HG02885 (cell line): ENCODE results near the gene CCDC74B.
A peak's percentile ranks its signal among the peaks of the same experiment; 100 is the strongest.
"Not testable (repeated sequence)": the region's sequence is repeated elsewhere in the genome, so short reads cannot be mapped to it uniquely, and the experiment has no call there.

ENCODE experiments used
- ATAC-seq: cut with Tn5 transposase; IDR thresholded peaks from one replicate; pipeline ENCODE4 v1.9.1; 2021; ENCODE audit warnings: mild to moderate bottlenecking; ENCODE audit not compliant: unreplicated experiment, poor library complexity

CCDC74B gene

DNA sequence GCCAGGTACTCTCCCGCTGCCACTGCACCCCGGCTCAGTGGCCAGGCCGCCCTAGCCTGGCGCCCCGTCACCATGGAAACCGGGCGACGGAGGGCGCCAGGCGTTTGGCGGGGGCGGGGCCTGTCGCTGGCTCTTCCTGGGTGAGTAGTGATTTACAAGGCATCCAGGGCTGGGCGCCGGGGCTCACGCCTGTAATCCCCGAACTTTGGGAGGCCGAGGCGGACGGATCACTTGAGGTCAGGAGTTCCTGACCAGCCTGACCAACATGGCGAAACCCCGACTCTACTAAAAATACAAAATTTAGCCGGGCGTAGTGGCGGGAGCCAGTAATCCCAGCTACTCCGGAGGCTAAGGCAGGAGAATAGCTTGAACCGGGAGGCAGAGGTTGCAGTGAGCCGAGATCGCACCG lies at the start of gene CCDC74B:
Gene CCDC74B, minus strand, starts transcription at position 107 of the 409 bp plus-strand sequence. CDS start 116 bp downstream, outside the sequence.
- ATAC-seq: peak; percentile 95

- ATAC-seq: not testable (repeated sequence)
Observed at GRCh38 chr2:130193824-130194223, 48.9 kb upstream of the CCDC74B start.

GRCh38 chr2:130192451-130192850 lies 47.5 kb upstream of the CCDC74B start:
- ATAC-seq: not testable (repeated sequence)

GRCh38 chr2:130191319-130191718 lies 46.4 kb upstream of the CCDC74B start:
- not testable (repeated sequence) for ATAC-seq

- no peak for ATAC-seq
Observed at GRCh38 chr2:130190237-130190636, 45.3 kb upstream of the CCDC74B start.

- ATAC-seq: not testable (repeated sequence)
Observed at GRCh38 chr2:130188958-130189357, 44.0 kb upstream of the CCDC74B start.

DNA sequence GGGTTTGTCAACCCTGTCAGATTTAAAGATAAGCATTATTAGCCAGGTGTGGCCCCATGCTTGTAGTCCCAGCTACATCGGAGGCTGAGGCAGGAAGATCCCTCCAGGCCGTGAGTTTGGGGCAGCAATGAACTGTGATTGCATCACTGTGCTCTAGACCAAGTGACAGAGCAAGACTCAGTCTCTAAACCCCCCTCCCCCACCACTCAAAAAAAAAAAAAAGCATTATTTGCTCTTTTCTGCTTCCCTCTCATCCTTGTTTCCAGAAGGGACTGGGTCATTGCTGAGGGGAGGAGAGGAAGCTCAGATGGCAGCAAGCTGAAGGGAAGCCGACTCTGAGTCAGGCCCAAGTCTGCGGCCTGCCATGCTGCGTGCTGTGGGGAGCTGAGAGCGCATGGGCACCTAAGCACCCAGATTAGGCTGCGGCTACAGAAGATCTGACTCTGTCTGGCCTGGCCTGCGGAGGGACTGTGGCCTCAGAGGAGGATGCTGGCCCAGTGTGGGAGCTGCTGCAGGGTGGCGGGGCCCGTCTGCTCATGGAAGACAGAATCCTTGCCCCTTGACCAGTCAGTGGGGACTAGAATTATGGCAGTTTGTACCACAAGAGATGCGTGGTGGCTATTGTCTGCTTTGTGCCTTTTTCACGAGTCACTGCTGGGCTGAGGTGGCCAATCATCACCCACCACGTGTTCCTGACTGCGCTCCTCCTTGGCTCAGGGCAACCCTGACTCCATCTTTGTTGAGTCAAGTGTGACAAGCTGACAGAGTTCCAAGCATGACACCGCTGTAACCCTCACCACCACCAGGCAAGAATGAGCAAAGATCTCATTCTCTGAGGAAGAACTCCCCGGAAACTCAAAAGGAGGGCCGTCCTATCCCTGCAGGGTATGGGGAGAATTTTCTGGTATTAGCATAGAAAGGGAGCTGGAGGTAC lies 43.2 kb upstream of the CCDC74B start:
- ATAC-seq: not testable (repeated sequence)

GRCh38 chr2:130187268-130187667 lies 42.4 kb upstream of the CCDC74B start:
- no peak for ATAC-seq

- no peak for ATAC-seq
Observed at GRCh38 chr2:130186391-130186790, 41.5 kb upstream of the CCDC74B start.

DNA sequence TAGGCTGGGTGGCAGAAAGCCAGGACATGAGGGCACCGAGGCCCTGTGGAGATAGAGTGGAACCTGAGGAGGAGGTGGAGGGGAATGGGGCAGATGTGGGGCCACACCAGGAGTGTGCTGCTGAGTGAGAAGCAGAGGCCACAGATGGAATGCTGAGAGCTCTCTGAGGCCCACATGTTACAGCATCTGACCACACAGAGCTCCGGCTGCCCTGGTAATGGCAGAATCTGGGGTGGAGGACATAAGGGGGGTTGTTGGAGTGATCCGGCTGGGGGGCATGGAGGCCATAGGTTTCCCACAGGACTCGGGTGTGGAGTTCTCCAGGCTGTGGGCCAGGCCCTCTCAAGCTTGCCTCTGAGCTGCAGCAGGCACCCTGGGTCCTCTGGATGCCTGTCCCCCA lies 41.0 kb upstream of the CCDC74B start:
- no peak for ATAC-seq

DNA sequence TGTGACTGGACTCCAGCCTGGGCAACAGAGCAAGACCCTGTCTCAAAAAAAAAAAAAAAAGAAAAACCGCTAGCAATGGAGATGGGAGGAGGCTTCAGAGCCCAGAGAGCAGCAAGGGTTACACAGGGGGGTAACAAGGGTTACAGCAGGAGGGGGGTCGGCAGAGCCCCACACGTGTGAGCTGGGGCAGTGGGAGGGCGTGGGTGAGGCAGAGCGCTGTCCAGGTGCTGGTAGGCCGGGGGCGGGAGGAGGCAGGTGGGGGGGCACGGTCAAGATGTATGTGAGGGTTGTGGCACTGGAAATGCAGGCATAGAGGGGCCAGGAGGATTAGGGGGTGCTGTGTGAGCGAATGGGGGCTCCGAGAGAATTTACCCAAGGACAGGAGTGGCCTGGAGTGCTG lies 40.5 kb upstream of the CCDC74B start:
- no peak for ATAC-seq

DNA sequence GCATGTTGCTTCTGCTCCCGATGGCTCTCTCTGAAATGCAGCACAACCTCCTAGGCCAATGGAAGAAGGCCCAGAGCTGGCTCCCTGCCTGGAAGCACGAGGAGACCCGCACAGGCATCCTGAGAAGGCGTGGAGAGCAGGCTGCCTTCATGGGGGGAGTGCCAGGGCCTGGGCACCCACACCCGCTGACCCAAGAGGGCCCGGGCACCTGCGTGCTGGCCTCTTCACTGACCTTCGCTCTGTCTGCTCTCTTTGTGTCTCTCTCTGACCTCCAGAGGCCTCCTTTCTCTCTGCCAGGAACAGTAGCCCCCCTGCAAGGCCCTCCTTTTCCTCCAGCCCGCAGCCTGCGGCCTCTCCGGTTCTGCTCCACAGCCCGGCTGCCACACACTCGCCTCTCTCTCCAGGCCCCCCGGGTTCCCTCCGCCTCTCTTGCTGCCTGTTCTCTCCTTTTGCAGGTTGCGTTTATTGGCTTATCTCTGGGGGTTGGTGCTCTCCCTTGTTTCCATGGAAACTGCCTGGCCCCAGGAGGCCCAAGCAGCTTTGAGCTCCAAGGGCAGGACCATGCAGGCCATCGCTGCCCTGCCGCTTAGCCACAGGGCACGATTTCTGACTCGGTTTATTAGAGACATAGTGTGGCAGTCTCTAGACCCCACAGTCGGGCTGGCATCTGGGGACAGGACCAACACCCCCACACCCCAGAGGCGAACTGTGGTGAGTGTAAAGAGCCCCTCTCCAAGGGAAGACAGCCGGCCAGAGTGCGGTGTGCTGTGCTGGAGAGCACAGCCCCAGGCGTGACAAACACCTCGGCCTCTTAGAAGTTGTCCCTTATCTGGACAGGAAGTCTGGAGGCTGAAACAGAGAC lies 38.8 kb upstream of the CCDC74B start:
- ATAC-seq: no peak

- peak; percentile 20 for ATAC-seq
Observed at GRCh38 chr2:130182826-130183511, 38.1 kb upstream of the CCDC74B start.

DNA sequence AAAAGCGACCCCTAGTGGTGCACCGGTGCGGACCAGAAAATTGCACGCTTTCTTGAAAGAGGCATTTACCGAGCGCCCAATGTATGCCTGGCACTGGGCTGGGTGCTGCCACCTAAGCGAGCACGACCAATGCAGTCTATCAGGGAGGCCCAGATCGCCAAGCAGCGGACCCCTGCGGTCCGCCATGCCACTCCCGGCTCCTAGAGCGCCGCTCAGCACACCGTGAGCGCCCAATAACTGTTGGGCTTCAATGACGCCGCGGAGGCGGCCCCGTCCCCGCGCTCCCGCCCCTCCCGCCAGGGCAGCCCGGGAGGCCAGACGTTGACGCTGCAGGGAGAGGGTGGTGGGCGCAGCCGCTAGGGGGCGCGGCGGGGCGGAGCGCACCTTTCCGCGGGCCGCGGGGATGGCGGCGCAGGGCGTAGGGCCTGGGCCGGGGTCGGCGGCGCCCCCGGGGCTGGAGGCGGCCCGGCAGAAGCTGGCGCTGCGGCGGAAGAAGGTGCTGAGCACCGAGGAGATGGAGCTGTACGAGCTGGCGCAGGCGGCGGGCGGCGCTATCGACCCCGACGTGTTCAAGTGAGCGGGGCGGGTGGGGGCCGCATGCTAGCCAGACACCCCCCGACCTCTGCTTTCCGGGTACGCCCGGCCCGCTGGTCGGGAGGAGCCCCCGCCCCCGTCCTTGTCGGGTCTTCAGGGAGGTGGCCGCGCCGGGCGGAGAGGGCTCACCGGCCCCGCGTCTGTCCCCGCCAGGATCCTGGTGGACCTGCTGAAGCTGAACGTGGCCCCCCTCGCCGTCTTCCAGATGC lies 37.2 kb upstream of the CCDC74B start, which contains the start of gene MZT2B:
Gene MZT2B, plus strand, starts transcription at position 383 of the 803 bp plus-strand sequence. Its CDS starts 21 bp downstream, at position 404.
- ATAC-seq: peak; percentile 80

- ATAC-seq: peak; percentile 63
Observed at GRCh38 chr2:130181325-130181879, 36.5 kb upstream of the CCDC74B start, which contains the start of gene SMPD4. Gene SMPD4 (minus strand): TSS chr2:130181602. CDS start chr2:130176592, 5,010 bp downstream.

- ATAC-seq: not testable (repeated sequence)
Observed at GRCh38 chr2:130180404-130181324, 35.8 kb upstream of the CCDC74B start.

- peak; percentile 89 for ATAC-seq
Observed at GRCh38 chr2:130174866-130175265, 30.0 kb upstream of the CCDC74B start.

DNA sequence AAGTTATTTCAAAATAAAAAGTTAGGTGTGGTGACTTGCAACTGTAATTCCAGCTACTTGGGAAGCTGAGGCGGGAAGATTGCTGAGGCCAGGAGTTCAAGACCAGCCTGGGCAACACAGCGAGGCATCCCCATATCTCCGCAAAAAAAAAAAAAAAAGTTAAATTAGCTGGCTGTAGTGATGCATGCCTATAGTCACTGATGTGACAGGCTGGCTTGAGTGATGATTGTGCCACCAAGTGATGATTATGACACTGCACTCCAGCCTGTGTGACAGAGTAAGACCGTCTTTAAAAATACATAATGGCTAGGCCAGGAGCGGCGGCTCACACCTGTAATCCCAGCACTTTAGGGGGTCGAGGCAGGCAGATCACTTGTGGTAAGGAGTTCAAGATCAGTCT lies 25.0 kb upstream of the CCDC74B start:
- no peak for ATAC-seq
